Kidney (tissue), 14 donors: ENCODE data around the gene ZNF487. TPM values are rescaled to one million over a fixed set of nuclear protein-coding genes. Genes with fewer than 3 reads are reported as not detected.
A peak's percentile ranks its signal among the peaks of the same experiment; 100 is the strongest.

Experiments
- DNase-seq, 5 donors: peaks; one replicate each; pipeline ENCODE4 v3.0.0-alpha.2; 2013 to 2020
- FAIRE-seq: peaks from 2 replicates; lab custom pipeline; 2012; peaks lifted over from hg19 to GRCh38; lab: Jason Lieb, UNC
- H3K27ac ChIP-seq, 2 donors: one replicate each; pipeline ENCODE4 v1.7.0; 2013; ENCODE audit warnings: low read depth in 2 of 2, low read length in 2 of 2, inconsistent platforms in 1 of 2
- H3K27me3 ChIP-seq: one replicate; pipeline ENCODE4 v1.7.1; 2013; ENCODE audit warnings: low read length, inconsistent platforms; ENCODE audit not compliant: control insufficient read depth, insufficient read depth
- H3K36me3 ChIP-seq, 3 donors: one replicate each; pipeline versions ENCODE4 v1.7.0 to v1.7.1; 2013; ENCODE audit warnings: low read length in 3 of 3, control low read depth in 1 of 3, inconsistent platforms in 1 of 3; ENCODE audit not compliant: insufficient read depth in 3 of 3, control insufficient read depth in 2 of 3
- H3K4me1 ChIP-seq, 3 donors: one replicate each; pipeline versions ENCODE4 v1.7.0 to v1.7.1; 2013; ENCODE audit warnings: low read length in 3 of 3, inconsistent platforms in 1 of 3, low read depth in 1 of 3; ENCODE audit not compliant: control insufficient read depth in 2 of 3, insufficient read depth in 2 of 3
- H3K4me3 ChIP-seq, 3 donors: one replicate each; pipeline versions ENCODE4 v1.7.0 to v1.8.1; 2013; ENCODE audit warnings: low read length in 3 of 3, control low read depth in 1 of 3, inconsistent platforms in 1 of 3
- H3K9ac ChIP-seq, 3 donors: one replicate each; pipeline versions ENCODE4 v1.7.0 to v1.7.1; 2013; ENCODE audit warnings: low read length in 3 of 3, control low read depth in 1 of 3, inconsistent platforms in 1 of 3
- H3K9me3 ChIP-seq, 3 donors: one replicate each; pipeline versions ENCODE4 v1.7.0 to v1.7.1; 2013; ENCODE audit warnings: low read length in 3 of 3, control low read depth in 1 of 3, inconsistent platforms in 1 of 3; ENCODE audit not compliant: control insufficient read depth in 2 of 3, insufficient read depth in 1 of 3
- intact Hi-C: fragments of 100-400 bp; cut with DNase I; formaldehyde crosslinking; loops from one replicate; pipeline ENCODE4 v1.11.1; 2022
- polyA plus RNA-seq: library from polyadenylated mRNA; stranded (reverse); fragments of 350-450 nt; fragmentation: Illumina TruSeq; extraction: RNeasy Lipid Tissue Mini Kit (QIAGEN cat#74804); gene quantifications from one replicate; pipeline ENCODE4 v1.2.3, GENCODE V29; 2014; ENCODE audit warnings: low read depth, low replicate concordance; ENCODE audit not compliant: insufficient read depth
- total RNA-seq: library from RNA; stranded (reverse); fragmentation: NEBNext Ultra II Directional; extraction: Animal tissue kit (Norgen Biotek cat#: 25700); gene quantifications from one replicate; pipeline ENCODE4 v1.2.1, GENCODE V29; 2021
- TF ChIP-seq, protein P1 (sequence below): IDR thresholded peaks from 3 replicates; pipeline ENCODE4 v1.5.1; 2012; ENCODE audit warnings: mild to moderate bottlenecking, moderate library complexity, borderline replicate concordance; ENCODE audit not compliant: insufficient read depth; ENCODE audit errors: extremely low read depth
- donor health status: control.
- donor health status: control.
- donor health status: control.
- donor health status: control.
- donor health status: control.
- donor health status: DM: yes; HTN: yes; CAD: no.
- donor health status: Normal renal cell carcinoma (clear cell type).

ZNF487 gene
- total and polyA plus RNA-seq, 2 donors from 2014 or later = 7.1 to 9.7 TPM

- peak overlapping the region in 1 of 2 donors; percentile 1 for H3K27ac ChIP-seq
- intact Hi-C loops = no loop called here
- no peak for DNase-seq
- no peaks in the 10 kb centered on the region for H3K9me3 ChIP-seq
- peaks cover 4 to 45% (median 28%) of the 10 kb centered on the region in 3 donors for H3K36me3 ChIP-seq
- TF ChIP-seq, protein P1, sequence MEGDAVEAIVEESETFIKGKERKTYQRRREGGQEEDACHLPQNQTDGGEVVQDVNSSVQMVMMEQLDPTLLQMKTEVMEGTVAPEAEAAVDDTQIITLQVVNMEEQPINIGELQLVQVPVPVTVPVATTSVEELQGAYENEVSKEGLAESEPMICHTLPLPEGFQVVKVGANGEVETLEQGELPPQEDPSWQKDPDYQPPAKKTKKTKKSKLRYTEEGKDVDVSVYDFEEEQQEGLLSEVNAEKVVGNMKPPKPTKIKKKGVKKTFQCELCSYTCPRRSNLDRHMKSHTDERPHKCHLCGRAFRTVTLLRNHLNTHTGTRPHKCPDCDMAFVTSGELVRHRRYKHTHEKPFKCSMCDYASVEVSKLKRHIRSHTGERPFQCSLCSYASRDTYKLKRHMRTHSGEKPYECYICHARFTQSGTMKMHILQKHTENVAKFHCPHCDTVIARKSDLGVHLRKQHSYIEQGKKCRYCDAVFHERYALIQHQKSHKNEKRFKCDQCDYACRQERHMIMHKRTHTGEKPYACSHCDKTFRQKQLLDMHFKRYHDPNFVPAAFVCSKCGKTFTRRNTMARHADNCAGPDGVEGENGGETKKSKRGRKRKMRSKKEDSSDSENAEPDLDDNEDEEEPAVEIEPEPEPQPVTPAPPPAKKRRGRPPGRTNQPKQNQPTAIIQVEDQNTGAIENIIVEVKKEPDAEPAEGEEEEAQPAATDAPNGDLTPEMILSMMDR = no peak
- no peak for FAIRE-seq
- H3K27me3 ChIP-seq = no peaks in the 10 kb centered on the region
- H3K4me3 ChIP-seq = no peak overlapping the region
- no peak overlapping the region for H3K9ac ChIP-seq
- peaks cover 0 to 23% (median 8%) of the 10 kb centered on the region in 3 donors for H3K4me1 ChIP-seq
Observed at GRCh38 chr10:43393606-43394360, 43.1 kb upstream of the ZNF487 start.

DNA sequence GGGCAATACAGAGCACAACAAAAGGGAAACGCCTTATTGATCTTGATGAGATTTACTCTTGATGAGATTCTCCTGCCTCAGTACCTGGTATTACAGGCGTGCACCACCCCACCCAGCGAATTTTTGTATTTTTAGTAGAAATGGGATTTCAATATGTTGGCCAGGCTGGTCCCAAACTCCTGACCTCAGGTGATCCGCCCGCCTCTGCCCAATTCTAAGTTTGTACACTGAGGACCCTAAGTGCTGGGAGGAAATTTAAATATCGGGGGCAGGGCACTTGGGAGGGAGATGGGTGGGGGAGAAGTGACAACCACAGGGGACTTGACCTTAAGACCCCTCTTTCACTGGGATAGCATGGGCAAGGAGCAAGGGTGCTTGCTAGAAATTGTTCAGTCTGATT is 42.0 kb upstream of the ZNF487 start:
- Histone ChIP-seq H3K9me3 (no peaks in the 10 kb centered on the region), H3K4me3 (peak overlapping the region; percentile 60 to 86 (median 82)), H3K27me3 (no peaks in the 10 kb centered on the region), H3K36me3 (peaks cover 4 to 36% (median 24%) of the 10 kb centered on the region in 3 donors), H3K4me1 (peaks cover 0 to 29% (median 13%) of the 10 kb centered on the region in 3 donors), H3K9ac (peak overlapping the region in 1 of 3 donors; percentile 36), H3K27ac (no peak overlapping the region)
- FAIRE-seq (no peak), DNase-seq (no peak)
- intact Hi-C loops = no loop called here
- TF ChIP-seq, protein P1 = no peak

DNA sequence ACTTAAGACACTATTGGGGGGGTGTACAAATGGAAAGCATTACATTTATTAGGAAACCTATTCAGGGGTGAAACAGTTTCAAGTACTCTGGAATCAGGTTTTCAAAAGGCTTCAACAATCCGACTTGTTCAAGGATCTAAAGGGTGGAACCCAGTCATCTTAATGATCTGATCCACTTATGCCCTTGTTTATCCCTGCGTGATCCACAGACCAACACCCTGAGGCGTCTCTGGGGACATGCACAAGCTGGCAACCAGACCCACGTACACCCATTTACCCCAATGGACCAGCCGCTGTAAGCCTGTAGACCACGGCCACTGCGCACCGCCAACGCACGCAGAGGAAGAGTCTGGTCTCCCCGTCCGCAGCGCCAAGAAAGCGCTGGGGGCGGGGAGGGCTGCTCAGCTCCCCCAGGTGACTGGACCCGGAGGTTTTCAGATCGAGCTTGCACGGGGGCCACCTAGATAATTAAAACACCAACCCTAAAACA is 41.3 kb upstream of the ZNF487 start:
- FAIRE-seq (no peak), DNase-seq (peak in 3 of 5 donors; percentile 20 to 70 (median 54))
- Histone ChIP-seq H3K36me3 (peaks cover 4 to 30% (median 16%) of the 10 kb centered on the region in 3 donors), H3K9me3 (no peaks in the 10 kb centered on the region), H3K27ac (peak overlapping the region; percentile 97), H3K4me3 (peak overlapping the region; percentile 60 to 86 (median 82)), H3K9ac (peak overlapping the region; percentile 1 to 37 (median 36)), H3K4me1 (peaks cover 0 to 25% (median 13%) of the 10 kb centered on the region in 3 donors), H3K27me3 (no peaks in the 10 kb centered on the region)
- intact Hi-C loops = no loop called here
- TF ChIP-seq, protein P1 = no peak
